NCI-H69 (cell line): Measurements from ENCODE around the gene NAPB.
A peak's percentile ranks its signal among the peaks of the same experiment; 100 is the strongest.

Source experiments
- DNase-seq: peaks from one replicate; lab custom pipeline; 2025; lab: John Stamatoyannopoulos, UW

NAPB gene

GRCh38 chr20:23404196-23404595, 17.1 kb downstream of the NAPB start:
- DNase-seq = no peak

- no peak for DNase-seq
These were observed 17.5 kb downstream of the NAPB start for GRCh38 chr20:23403751-23404150.

- no peak for DNase-seq
These were observed 20.2 kb downstream of the NAPB start for GRCh38 chr20:23401051-23401450.

GRCh38 chr20:23399568-23400241, 21.6 kb downstream of the NAPB start:
- no peak for DNase-seq

- DNase-seq = no peak
These were observed 23.3 kb downstream of the NAPB start for GRCh38 chr20:23397961-23398360.

GRCh38 chr20:23396950-23397627, 24.2 kb downstream of the NAPB start:
- peak; percentile 77 for DNase-seq

- no peak for DNase-seq
These were observed 27.1 kb downstream of the NAPB start for GRCh38 chr20:23393996-23394775.

- DNase-seq = no peak
These were observed 29.5 kb downstream of the NAPB start for GRCh38 chr20:23391707-23392310.

GRCh38 chr20:23390091-23390774, 31.1 kb downstream of the NAPB start:
- no peak for DNase-seq

- DNase-seq = no peak
These were observed 34.2 kb downstream of the NAPB start for GRCh38 chr20:23387118-23387443.

- DNase-seq = no peak
These were observed 34.8 kb downstream of the NAPB start for GRCh38 chr20:23386304-23387117.

GRCh38 chr20:23381876-23382275, 39.4 kb downstream of the NAPB start:
- DNase-seq = no peak

- no peak for DNase-seq
These were observed 41.5 kb downstream of the NAPB start for GRCh38 chr20:23379772-23380171.

- DNase-seq = no peak
These were observed 45.5 kb downstream of the NAPB start for GRCh38 chr20:23375827-23376226.

- no peak for DNase-seq
These were observed 46.8 kb downstream of the NAPB start for GRCh38 chr20:23374441-23374840.

- no peak for DNase-seq
These were observed 49.8 kb downstream of the NAPB start for GRCh38 chr20:23371496-23371895.

GRCh38 chr20:23370873-23371272, 50.4 kb downstream of the NAPB start:
- DNase-seq = no peak

- DNase-seq = no peak
These were observed 51.0 kb downstream of the NAPB start for GRCh38 chr20:23370274-23370673.

GRCh38 chr20:23369072-23369823, 52.0 kb downstream of the NAPB start:
- no peak for DNase-seq

GRCh38 chr20:23368316-23369071, 52.8 kb downstream of the NAPB start:
- DNase-seq = no peak
